Hematopoietic multipotent progenitor cell (in vitro differentiated cells): ENCODE measurements around the gene UNC13C. TPM values are rescaled to one million over a fixed set of nuclear protein-coding genes. Genes with fewer than 3 reads are reported as not detected.

ENCODE experiments used
- DNase-seq, 3 donors: peaks; one replicate each; pipeline ENCODE4 v3.0.0-alpha.2; 2011 to 2015; ENCODE audit warnings: low read depth in 2 of 3, low spot score in 2 of 3
- total RNA-seq: library from RNA; depleted of rRNA; stranded (reverse); fragments of >200 nt; gene quantifications from one replicate; pipeline ENCODE4 v1.2.3, GENCODE V29; 2012

The UNC13C gene
- total RNA-seq, 1 donor, result under 0.01 TPM

GRCh38 chr15:54282228-54282836 is 304.1 kb downstream of the UNC13C start:
- DNase-seq, result no peak

- no peak for DNase-seq
Measured at GRCh38 chr15:54288049-54288448, 309.8 kb downstream of the UNC13C start.

- no peak for DNase-seq
Measured at GRCh38 chr15:54289590-54290136, 311.4 kb downstream of the UNC13C start.

- DNase-seq, result peak in 1 of 3 donors; percentile 5
Measured at GRCh38 chr15:54298396-54298795, 320.2 kb downstream of the UNC13C start.

GRCh38 chr15:54304321-54304720 is 326.1 kb downstream of the UNC13C start:
- no peak for DNase-seq

- DNase-seq, result peak in 1 of 3 donors; percentile 13
Measured at GRCh38 chr15:54305138-54305537, 326.9 kb downstream of the UNC13C start.

GRCh38 chr15:54307252-54307902 is 329.1 kb downstream of the UNC13C start:
- no peak for DNase-seq

GRCh38 chr15:54307926-54308325 is 329.7 kb downstream of the UNC13C start:
- no peak for DNase-seq

GRCh38 chr15:54312528-54312927 is 334.3 kb downstream of the UNC13C start:
- no peak for DNase-seq

GRCh38 chr15:54321426-54321825 is 343.2 kb downstream of the UNC13C start:
- no peak for DNase-seq

GRCh38 chr15:54322341-54322740 is 344.1 kb downstream of the UNC13C start:
- no peak for DNase-seq

- DNase-seq, result no peak
Measured at GRCh38 chr15:54345301-54345700, 367.1 kb downstream of the UNC13C start.

- no peak for DNase-seq
Measured at GRCh38 chr15:54345827-54346226, 367.6 kb downstream of the UNC13C start.

GRCh38 chr15:54347082-54347827 is 369.0 kb downstream of the UNC13C start:
- DNase-seq, result no peak

- DNase-seq, result no peak
Measured at GRCh38 chr15:54353726-54354125, 375.5 kb downstream of the UNC13C start.

GRCh38 chr15:54354341-54354740 is 376.1 kb downstream of the UNC13C start:
- DNase-seq, result no peak

GRCh38 chr15:54364961-54365360 is 386.7 kb downstream of the UNC13C start:
- no peak for DNase-seq

- no peak for DNase-seq
Measured at GRCh38 chr15:54373332-54373731, 395.1 kb downstream of the UNC13C start.

GRCh38 chr15:54374184-54374952 is 396.1 kb downstream of the UNC13C start:
- DNase-seq, result no peak

GRCh38 chr15:54387799-54388198 is 409.6 kb downstream of the UNC13C start:
- DNase-seq, result no peak

- no peak for DNase-seq
Measured at GRCh38 chr15:54388746-54389145, 410.5 kb downstream of the UNC13C start.
